T47D (cell line): Measurements from ENCODE around the gene DHRS3.
"Not testable (repeated sequence)": the region's sequence is repeated elsewhere in the genome, so short reads cannot be mapped to it uniquely, and the experiment has no call there.

Experiments used
- DNase-seq, 2 experiments: peaks; one replicate each; pipeline versions ENCODE4 v3.0.0 to v3.0.0-alpha.2; 2011 to 2012; ENCODE audit warnings: low read depth in 1 of 2, low spot score in 1 of 2
- JUND ChIP-seq: IDR thresholded peaks from 2 replicates; pipeline ENCODE4 v1.6.1; 2012; ENCODE audit warnings: low read depth
- in situ Hi-C: cut with HindIII; loops from 2 replicates; pipeline ENCODE4 v1.10.0; 2016; ENCODE audit warnings: low sequenced_read_pairs, low pct_unique_long_range_greater_than_20kb

The DHRS3 gene

DNA sequence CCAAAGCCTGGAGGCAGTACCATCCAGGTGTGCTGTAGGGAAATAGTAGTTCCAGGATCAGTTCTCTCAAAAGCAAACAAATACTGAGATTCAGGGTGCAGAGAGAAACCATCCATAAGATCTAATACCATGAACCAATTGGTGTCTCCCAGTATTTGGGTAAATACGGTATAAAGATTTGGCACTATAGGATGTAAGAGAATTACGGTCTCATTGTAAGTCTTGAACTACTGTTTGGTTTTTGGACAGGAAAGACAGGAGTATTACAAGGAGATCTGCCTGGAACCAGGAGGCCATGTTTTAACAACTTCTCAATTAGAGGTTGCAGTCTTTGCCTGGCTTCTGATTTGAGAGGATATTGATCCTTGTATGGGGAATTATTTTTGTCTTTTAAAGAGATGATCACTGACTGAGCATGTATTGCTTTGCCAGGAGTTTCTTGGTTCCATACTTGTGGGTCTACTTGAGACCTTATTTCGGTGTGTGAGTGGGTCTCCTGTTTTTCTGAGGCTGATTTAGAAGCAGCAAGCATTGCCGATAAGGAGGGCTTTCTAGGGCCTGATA, 36.1 kb upstream of the DHRS3 start:
- peak; percentile 9 to 59 for DNase-seq
- TF ChIP-seq JUND = no peak
- in situ Hi-C loops = no loop called here

DNA sequence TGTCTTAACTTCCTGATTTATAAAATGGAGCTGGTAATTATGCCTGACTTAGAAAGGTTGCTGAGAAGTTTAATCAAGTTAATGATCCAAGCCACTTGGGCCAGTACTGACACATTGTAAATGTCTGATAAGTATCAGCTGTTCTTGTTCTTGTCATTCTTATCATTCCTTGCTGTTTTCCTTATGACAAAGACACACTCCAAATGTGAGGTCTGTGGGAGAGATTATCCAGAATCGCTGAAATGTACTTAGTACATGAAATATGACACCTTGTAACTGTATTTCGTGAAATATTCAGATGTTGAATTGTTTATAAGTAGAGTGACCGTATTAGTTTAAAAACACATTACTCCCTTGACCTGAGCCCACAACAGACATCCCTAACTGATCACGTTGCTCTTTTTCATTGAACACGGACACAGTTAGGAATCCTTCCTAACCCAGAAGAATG, 32.0 kb upstream of the DHRS3 start:
- in situ Hi-C loops = no loop called here
- TF ChIP-seq JUND = no peak
- DNase-seq = no peak

GRCh38 chr1:12648741-12649140, 30.7 kb upstream of the DHRS3 start:
- in situ Hi-C loops = no loop called here
- no peak for TF ChIP-seq JUND
- DNase-seq = no peak

DNA sequence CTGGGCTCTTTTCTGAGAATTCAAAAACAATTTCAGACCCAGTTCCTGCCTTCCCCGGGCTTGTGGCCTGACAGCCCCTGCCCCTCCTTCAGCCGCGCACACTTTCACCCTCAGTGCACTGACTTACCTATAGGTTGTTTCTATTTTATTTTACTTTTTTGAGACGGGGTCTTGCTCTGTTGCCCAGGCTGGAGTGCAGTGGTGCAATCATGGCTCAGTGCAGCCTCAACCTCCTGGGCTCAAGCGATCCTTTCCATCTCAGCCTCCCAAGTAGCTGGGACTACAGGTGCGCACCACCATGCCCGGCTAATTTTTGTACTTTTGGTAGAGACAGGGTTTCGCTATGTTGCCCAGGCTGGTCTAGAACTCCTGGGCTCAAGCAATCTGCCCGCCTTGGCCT, 27.4 kb upstream of the DHRS3 start:
- DNase-seq, in situ Hi-C loops: not testable (repeated sequence)

- in situ Hi-C loops = no loop called here
Observed at GRCh38 chr1:12644829-12645228, 26.8 kb upstream of the DHRS3 start.

DNA sequence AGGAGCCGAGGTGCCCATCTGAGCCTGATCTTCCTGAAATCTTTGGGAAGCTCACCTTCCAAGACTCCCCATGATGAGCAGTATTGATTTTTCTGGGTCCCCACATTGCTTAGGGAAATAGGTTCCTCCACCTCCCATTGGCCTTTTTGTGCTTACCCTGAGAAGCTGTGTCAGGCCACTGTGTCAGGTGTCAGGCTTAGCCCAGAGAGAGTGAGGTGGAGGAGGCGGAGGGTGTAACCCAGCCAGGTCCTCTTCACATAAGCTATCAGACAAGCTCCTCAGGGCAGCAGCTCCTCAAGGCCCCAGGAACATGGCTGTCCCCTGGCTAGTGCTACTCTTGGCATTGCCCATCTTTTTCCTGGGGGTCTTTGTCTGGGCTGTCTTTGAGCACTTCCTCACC, 26.2 kb upstream of the DHRS3 start:
- in situ Hi-C loops = no loop called here
- no peak for TF ChIP-seq JUND

More at GRCh38 chr1:12644829-12645228, 26.8 kb upstream of the DHRS3 start:
- no peak for TF ChIP-seq JUND
- DNase-seq = no peak

DNA sequence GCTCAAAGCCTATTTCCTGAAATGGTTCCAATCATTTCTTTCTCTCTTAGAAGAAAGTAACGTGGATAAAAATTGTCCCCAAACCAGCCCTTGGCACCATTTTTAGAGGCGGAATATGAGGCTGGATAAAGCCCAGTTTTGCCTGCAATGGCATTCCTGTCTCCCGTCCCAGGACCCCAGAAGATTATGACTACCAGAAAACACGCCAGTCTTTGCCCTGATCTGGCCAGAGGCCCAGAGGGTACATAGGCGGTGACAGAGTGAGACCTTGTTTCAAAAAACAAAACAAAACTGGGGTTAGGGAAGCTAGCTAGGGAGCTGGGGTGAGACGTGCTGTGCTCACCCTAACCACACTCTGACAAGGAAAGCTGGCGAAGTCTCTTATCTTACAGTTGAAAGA, 25.8 kb upstream of the DHRS3 start, which contains the start of gene AADACL4:
Gene AADACL4 (plus strand): TSS at position 301 of the 400 bp plus-strand sequence. CDS start 462 bp downstream, outside the sequence.
- no peak for DNase-seq
- TF ChIP-seq JUND = no peak
- in situ Hi-C loops = no loop called here

More for the DNA sequence above, 26.2 kb upstream of the DHRS3 start:
- no peak for DNase-seq

- no peak for DNase-seq
- TF ChIP-seq JUND = no peak
- in situ Hi-C loops = no loop called here
Observed at GRCh38 chr1:12643079-12643478, 25.1 kb upstream of the DHRS3 start.

DNA sequence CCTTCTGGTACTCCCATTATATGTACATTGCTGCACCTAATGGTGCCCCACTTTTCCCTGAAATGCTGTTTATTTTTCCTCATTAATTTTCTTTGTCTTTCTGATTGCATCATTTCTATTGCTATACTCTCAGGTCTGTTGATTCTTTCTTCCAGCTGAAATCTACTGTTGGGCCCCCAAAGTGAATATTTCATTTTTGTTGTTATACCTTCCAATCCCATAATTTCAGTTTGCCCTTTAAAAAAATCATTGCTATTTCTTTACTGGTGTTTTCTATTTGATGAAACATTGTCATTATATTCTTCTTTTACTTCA, 22.9 kb upstream of the DHRS3 start:
- TF ChIP-seq JUND = no peak
- in situ Hi-C loops = no loop called here

DNA sequence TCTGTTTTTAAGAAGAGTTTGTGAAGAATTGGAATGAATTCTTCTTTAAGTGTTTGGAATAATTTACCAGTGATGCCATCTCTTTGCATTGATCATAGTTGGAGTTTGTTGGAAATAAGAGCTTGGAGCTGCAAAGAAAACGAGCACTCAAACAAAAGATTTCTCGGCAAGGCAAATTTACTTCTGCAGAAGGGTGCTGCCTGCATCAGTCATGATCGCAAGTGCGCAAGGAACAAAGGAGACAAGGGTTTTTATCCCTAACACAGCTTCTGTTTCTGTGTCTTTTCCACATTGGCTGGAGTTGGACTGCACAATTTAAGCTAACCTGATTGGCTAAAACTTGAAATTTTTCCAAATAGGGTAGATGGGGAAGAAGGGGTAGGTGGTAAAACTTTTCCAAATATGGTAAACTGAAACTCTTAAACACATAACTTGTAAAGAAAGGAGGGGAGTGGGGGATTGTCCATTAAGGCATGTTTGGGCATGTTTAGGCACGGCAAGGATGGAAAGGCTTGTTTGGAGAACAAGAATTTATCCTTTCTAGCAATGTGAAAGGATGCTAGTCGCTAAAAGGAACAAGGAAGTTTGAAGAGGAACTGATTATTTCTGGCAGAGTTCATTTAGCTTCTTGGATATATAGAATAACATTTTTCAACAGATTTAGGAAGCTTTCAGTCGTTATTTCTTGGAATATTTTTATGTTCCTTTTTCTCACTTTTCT, 22.4 kb upstream of the DHRS3 start:
- TF ChIP-seq JUND = no peak
- in situ Hi-C loops = no loop called here
- no peak for DNase-seq

More for the DNA sequence above, 22.9 kb upstream of the DHRS3 start:
- DNase-seq = no peak

GRCh38 chr1:12637693-12638092, 19.7 kb upstream of the DHRS3 start:
- DNase-seq = no peak
- in situ Hi-C loops = no loop called here
- no peak for TF ChIP-seq JUND

DNA sequence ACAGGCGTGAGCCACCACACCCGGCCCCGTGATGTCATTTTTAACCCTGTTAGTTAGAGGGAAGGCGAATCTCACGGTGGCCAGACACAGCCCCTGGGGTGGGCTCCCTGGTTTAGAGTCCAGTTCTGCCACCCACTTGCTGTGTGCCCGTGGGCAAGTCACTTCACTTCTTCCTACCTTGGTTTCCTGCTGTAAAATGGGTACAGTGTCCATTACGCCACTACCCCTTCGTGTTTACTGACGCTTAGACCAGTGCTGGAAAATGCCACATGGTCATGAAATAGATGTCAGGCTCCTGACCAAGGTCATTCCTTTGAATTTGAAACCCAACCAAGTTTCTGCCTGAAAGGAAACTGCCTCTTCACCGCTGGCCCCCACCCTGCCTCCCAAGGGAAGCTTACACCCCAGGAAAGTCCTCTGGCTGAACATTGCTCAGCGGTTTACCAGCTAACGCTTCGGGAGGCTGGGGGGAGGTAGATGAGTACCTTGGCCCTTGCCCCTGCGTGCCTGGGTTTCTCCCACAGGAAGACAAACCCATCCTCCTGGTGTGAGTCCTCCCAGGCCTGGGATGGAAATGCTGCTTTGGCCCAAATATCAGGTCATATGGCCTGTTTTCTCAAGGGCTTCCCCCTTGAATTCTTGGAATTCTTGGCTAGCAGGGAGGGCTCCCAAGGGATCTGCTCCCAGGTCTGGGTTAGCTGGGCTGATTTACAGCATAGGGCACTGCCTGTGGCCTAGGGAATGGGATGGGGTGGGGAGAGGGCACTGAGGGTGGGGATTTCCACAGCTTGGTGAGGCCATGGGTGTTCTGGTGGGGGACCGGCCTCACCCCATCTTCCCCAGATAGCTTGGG, 18.3 kb upstream of the DHRS3 start:
- TF ChIP-seq JUND = no peak
- DNase-seq = no peak
- in situ Hi-C loops = no loop called here

DNA sequence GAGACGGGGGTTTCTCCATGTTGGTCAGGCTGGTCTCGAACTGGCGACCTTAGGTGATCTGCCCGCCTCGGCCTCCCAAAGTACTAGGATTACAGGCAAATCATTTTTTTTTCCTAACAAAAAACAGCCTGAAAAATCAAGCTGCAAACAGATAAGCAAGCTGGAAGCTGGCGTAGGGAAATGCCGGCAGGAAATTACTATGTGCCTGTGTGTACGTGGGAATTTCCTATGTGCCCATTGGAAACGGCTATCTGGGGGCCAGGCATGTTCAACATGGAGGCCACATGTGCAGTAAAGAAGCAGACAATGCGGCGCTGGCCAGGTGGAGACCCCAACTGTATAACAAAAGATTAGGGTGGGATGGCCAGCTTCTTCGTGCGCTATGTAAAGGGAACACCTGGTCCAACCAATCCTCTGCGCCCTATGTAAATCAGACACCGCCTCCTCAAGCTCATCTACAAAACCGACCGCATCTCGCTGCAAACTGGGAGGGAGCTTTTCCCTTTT, 16.7 kb upstream of the DHRS3 start:
- no peak for TF ChIP-seq JUND
- no peak for DNase-seq
- in situ Hi-C loops = no loop called here
